HG03565 (cell line): ENCODE results near the gene ODF2L.
A peak's percentile ranks its signal among the peaks of the same experiment; 100 is the strongest.
"Not testable (repeated sequence)": the region's sequence is repeated elsewhere in the genome, so short reads cannot be mapped to it uniquely, and the experiment has no call there.

Experiments
- ATAC-seq: cut with Tn5 transposase; IDR thresholded peaks from one replicate; pipeline ENCODE4 v1.9.1; 2021; ENCODE audit warnings: mild to moderate bottlenecking, moderate library complexity; ENCODE audit not compliant: unreplicated experiment

The ODF2L gene

GRCh38 chr1:86388777-86389176 lies 7.3 kb downstream of the ODF2L start:
- ATAC-seq = no peak

- no peak for ATAC-seq
These were observed 8.1 kb downstream of the ODF2L start for GRCh38 chr1:86387916-86388627.

GRCh38 chr1:86382878-86383277 lies 13.2 kb downstream of the ODF2L start:
- peak; percentile 42 for ATAC-seq

DNA sequence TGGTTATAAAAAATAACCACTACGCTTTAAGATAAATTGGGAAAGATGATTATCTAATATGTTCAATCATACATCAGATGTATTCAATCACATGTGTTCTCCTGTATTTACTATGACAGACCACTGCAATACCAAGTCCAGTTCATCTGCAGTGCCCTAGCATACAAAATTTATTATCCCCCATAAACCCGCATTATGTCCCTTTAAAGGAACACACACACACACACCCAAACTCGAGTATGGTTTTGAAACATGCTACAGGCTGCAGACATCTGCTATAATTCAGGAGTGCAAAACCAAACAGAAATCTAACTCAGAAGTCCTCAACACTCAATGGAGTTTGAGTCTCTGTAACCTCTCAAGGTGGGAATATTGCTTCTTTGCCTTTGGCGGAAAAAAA lies 14.9 kb downstream of the ODF2L start:
- no peak for ATAC-seq

DNA sequence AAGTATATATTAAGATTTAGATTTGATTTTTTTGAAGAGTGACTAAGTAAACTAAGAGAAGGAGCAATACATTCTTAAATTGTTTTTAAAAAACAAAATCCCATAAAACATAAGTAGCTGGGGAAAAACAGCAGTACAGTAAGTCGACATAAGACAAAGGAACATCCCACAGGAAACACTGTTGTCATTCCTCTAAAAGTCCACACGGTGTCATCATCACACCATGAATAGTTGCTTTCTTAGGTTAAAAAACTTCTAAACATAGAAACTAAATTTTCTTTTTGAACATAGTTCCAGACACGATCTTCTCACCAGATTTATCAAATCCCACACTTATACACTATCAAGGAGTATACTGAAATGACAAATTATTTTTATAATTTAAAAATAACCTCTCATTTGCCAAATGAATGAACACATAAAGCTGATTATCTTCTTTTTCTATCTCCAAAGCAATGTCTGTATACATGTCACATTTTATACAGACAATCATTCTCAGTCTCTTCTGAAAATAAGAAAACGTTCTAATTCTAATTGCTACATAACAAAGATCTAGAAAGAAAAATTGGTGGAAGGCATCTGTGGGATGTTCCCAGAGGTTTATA lies 15.8 kb downstream of the ODF2L start:
- ATAC-seq = peak; percentile 73

DNA sequence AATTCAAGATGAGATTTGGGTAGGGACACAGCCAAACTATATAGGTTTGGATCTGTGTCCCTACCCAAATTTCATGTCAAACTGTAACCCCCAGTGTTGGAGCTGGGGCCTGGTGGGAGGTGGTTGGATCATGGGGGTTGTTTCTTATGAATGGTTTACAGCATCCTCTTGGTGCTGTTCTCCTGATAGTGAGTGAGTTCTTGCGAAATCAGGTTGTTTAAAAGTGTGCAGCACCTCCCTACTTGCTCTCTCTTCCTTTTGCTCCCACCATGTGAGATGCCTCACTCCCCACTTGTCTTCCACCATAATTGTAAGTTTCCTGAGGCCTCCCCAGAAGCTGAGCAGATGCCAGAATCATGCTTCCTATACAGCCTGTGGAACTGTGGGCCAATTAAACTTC lies 17.3 kb downstream of the ODF2L start:
- ATAC-seq = no peak

DNA sequence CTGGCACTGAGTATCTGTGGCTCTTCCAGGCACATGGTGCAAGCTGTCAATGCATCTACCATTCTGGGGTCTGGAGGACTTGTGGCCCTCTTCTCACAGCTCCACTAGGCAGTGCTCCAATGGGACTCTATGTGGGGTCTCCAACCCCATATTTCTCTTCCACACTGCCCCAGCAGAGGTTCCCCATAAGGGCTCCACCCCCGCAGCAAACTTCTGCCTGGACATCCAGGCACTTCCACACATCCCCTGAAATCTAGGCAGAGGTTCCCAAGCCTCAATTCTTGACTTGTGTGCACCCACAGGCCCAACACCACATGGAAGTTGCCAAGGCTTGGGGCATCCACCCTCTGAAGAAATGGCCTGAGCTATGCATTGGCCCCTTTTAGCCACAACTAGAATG lies 18.8 kb downstream of the ODF2L start:
- ATAC-seq = no peak

GRCh38 chr1:86375688-86376087 lies 20.4 kb downstream of the ODF2L start:
- no peak for ATAC-seq

DNA sequence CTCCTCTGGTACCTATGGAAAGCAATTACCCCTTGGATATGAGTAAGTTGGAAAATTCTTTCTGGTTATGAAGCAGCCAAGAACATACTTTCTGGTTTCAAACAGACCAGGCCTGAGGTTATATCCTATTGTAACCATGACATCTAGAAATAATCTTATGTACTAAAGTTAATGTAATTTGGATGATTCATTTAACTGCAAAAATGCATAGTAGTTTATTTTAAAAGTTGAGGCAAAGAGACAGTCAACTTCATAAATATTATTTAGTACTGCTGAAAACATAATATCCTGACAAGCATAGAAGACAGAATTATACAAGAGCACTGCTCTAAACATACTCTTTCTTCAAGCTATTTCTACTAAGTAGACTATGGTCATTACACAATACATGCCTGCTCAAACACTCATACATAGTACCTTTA lies 25.5 kb downstream of the ODF2L start:
- ATAC-seq = no peak

DNA sequence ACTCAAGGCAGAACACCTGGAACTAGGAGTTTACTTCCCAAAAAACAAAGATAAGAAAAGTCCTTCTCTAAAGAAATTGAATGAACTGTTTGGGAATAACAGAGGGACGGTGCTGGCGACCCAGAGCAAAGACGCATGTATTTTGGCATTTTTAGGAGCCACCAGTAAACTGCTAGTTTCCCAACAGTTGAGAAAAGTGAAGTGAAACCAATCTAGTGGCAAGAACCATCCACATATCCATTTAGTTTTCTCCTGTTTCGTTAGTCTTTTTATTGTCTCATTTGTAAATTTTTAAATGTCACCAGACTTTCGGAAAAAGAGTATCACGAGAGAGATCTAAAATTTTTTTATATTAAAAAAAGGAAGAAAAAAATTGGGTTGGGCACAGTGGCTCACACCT lies 30.2 kb downstream of the ODF2L start:
- no peak for ATAC-seq

GRCh38 chr1:86362807-86363206 lies 33.3 kb downstream of the ODF2L start:
- ATAC-seq = no peak

GRCh38 chr1:86357796-86358195 lies 38.3 kb downstream of the ODF2L start:
- no peak for ATAC-seq

DNA sequence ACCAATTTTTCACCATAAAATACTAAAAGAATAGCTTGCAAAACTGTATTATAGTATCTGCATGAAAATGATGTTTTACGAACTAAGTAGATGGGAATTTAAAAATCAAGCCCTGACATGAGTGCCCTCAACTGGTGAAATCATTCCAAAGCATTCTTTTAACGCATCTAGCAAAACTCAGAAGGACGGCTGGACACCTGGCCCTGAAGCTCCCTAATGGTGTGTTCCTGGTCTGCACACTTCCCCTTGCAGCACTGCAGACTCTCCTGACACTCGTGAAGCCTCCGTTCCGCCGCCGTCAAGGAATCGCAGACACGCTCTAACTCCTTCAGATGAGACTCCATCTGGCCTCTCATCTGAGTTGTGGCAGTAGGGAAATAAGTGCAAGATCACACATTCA lies 39.9 kb downstream of the ODF2L start:
- no peak for ATAC-seq

DNA sequence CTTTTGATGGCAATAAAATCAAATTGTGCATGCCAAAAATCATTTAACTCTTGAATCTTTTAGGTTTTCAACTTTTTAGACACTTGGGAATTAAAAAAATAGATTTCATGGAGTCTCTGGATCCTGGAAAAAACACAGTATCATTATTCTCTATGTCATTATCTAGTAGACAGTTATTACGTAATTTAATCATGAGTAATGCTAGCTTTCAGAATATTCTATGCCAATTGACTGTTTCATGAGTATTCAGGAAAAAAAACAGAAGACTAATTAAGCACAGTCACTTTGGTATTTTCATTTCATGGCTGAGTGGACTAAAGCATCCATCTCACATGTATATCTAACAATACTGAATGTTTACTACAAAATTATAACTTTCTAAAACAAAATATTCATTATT lies 44.0 kb downstream of the ODF2L start:
- ATAC-seq = no peak

DNA sequence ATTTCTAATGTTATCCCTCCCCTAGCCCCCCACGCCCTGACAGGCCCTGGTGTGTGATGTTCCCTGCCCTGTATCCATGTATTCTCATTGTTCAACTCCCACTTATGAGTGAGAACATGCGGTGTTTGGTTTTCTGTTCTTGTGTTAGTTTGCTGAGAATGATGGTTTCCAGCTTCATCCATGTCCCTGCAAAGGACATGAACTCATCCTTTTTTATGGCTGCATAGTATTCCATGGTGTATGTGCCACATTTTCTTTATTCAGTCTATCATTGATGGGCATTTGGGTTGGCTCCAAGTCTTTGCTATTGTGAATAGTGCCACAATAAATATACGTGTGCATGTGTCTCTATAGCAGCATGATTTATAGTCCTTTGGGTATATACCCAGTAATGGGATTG lies 45.9 kb downstream of the ODF2L start:
- ATAC-seq = not testable (repeated sequence)

DNA sequence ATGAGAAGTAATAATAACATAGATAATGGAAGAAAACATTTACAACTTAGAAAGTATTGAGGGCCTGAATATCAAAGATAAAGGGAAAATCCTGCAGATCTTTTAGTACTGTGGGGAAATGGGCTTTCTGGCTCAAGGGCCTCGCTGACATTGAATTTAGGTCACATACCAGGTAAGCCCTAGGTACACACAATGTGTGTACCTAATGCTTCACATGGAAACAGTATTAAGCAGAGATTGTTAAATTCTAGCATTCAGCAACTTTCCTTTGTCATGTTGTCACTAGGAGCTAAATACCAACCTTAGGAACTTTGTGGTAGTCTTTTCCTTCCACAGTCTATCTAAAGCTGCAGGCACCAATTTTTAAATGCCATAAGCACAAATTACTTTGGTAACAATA lies 49.7 kb downstream of the ODF2L start:
- no peak for ATAC-seq

- ATAC-seq = no peak
These were observed 51.1 kb downstream of the ODF2L start for GRCh38 chr1:86345042-86345441.

DNA sequence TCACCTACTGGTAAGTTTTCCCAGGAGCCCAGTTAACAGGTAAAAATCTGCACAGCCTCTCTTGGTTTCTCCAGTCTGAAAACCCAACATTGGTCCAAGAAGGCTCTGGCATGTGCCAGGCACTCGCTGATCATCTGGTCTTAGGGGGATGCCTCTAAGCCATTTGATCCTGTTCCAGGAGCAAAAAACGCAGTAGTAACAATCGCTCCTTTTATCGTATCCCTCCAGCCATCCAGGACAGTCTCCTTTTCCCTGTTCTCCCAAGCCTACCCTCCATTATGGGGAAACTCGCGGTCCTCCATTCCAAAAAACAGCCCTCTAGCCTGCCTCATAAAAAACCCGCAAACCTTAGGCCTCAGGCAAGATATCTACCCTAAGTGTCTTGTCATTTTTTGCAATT lies 56.2 kb downstream of the ODF2L start:
- ATAC-seq = no peak

DNA sequence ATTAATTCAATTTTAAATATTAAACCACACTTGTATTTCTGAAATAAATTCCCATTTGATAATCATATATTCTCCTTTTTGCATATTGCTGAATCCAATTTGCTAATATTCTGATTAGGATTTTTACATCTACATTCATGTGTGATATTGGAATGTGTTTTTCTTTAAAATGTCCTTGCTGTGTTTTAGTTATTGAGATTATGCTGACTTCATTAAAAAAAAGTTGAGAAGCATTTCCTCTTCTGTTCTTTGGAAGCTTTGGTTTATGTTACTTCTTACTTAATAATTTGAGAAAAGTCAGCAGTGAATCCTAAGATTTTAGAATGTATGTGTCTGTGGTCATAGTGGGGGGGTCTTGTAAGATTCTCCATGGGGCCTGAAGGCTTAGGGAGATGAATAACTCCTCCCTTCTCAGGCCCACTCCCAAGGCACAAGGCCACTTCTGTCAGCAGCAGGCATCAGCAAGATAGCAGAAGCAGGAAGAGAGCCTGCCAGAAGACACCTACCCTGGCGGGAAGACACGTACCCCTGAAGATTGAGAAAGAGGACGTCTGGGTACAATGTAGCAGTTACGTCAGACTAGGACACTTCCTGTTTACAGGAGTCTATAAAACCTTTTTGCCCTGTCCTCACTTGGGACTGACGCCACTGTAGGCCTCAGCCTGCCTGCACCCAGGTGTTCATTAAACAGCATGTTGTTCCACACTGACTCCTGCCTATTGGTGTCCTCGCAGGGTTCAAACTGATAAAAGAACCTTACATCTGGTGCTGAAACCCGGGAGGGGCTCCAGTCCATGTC lies 56.9 kb downstream of the ODF2L start:
- ATAC-seq = no peak

GRCh38 chr1:86335916-86336315 lies 60.2 kb downstream of the ODF2L start:
- ATAC-seq = no peak

GRCh38 chr1:86325264-86325663 lies 70.9 kb downstream of the ODF2L start:
- ATAC-seq = no peak
